ENCODE measurements around the gene PCBD1. TPM values are rescaled to one million over a fixed set of nuclear protein-coding genes. Genes with fewer than 3 reads are reported as not detected.

Gene PCBD1
- total and polyA plus RNA-seq, 2 donors from 2014 or later, result 90.1 to 371 TPM

- H3K27me3 ChIP-seq (ENCODE audit: control insufficient read depth, insufficient read depth, low read length), result no peaks in the 10 kb centered on the region
- no peak for TF ChIP-seq CTCF (IDR thresholded peaks at IDR 0.05; ENCODE audit: borderline replicate concordance, extremely low read depth, insufficient read depth)
- no peaks in the 10 kb centered on the region for H3K36me3 ChIP-seq (ENCODE audit: control insufficient read depth in 2 of 3, insufficient read depth in 3 of 3, low read length in 3 of 3)
- intact Hi-C loops (cut with DNase I), result no loop called here
- DNase-seq (no peak), FAIRE-seq (no peak)
- H3K27ac ChIP-seq (ENCODE audit: low read depth in 2 of 2, low read length in 2 of 2), result no peak overlapping the region
- H3K4me1 ChIP-seq (ENCODE audit: control insufficient read depth in 2 of 3, insufficient read depth in 2 of 3, low read depth in 1 of 3, low read length in 3 of 3), result peaks cover 0 to 5% (median 0%) of the 10 kb centered on the region in 3 donors
- H3K4me3 ChIP-seq (ENCODE audit: low read length in 3 of 3), result no peak overlapping the region
- no peaks in the 10 kb centered on the region for H3K9me3 ChIP-seq (ENCODE audit: control insufficient read depth in 2 of 3, insufficient read depth in 1 of 3, low read length in 3 of 3)
- H3K9ac ChIP-seq (ENCODE audit: low read length in 3 of 3), result no peak overlapping the region
Measured at GRCh38 chr10:70899096-70899495, 10.7 kb upstream of the PCBD1 start.

GRCh38 chr10:70898687-70899086 lies 10.3 kb upstream of the PCBD1 start:
- Histone ChIP-seq H3K27ac (ENCODE audit: low read depth in 2 of 2, low read length in 2 of 2) (no peak overlapping the region), H3K4me1 (ENCODE audit: control insufficient read depth in 2 of 3, insufficient read depth in 2 of 3, low read depth in 1 of 3, low read length in 3 of 3) (peaks cover 0 to 5% (median 0%) of the 10 kb centered on the region in 3 donors)

GRCh38 chr10:70896551-70896950 lies 8.2 kb upstream of the PCBD1 start:
- no peaks in the 10 kb centered on the region for H3K27me3 ChIP-seq (ENCODE audit: control insufficient read depth, insufficient read depth, low read length)
- H3K9me3 ChIP-seq (ENCODE audit: control insufficient read depth in 2 of 3, insufficient read depth in 1 of 3, low read length in 3 of 3), result no peaks in the 10 kb centered on the region
- H3K27ac ChIP-seq (ENCODE audit: low read depth in 2 of 2, low read length in 2 of 2), result no peak overlapping the region
- H3K4me1 ChIP-seq (ENCODE audit: control insufficient read depth in 2 of 3, insufficient read depth in 2 of 3, low read depth in 1 of 3, low read length in 3 of 3), result no peaks in the 10 kb centered on the region
- H3K36me3 ChIP-seq (ENCODE audit: control insufficient read depth in 2 of 3, insufficient read depth in 3 of 3, low read length in 3 of 3), result no peaks in the 10 kb centered on the region
- no peak for TF ChIP-seq CTCF (IDR thresholded peaks at IDR 0.05; ENCODE audit: borderline replicate concordance, extremely low read depth, insufficient read depth)
- intact Hi-C loops (cut with DNase I), result no loop called here
- no peak for DNase-seq
- H3K4me3 ChIP-seq (ENCODE audit: low read length in 3 of 3), result no peak overlapping the region
- no peak for FAIRE-seq
- H3K9ac ChIP-seq (ENCODE audit: low read length in 3 of 3), result no peak overlapping the region

More at GRCh38 chr10:70898687-70899086, 10.3 kb upstream of the PCBD1 start:
- intact Hi-C loops (cut with DNase I), result no loop called here
- no peak overlapping the region for H3K4me3 ChIP-seq (ENCODE audit: low read length in 3 of 3)
- no peaks in the 10 kb centered on the region for H3K36me3 ChIP-seq (ENCODE audit: control insufficient read depth in 2 of 3, insufficient read depth in 3 of 3, low read length in 3 of 3)
- no peak overlapping the region for H3K9ac ChIP-seq (ENCODE audit: low read length in 3 of 3)
- H3K27me3 ChIP-seq (ENCODE audit: control insufficient read depth, insufficient read depth, low read length), result no peaks in the 10 kb centered on the region
- DNase-seq (no peak), FAIRE-seq (no peak)
- H3K9me3 ChIP-seq (ENCODE audit: control insufficient read depth in 2 of 3, insufficient read depth in 1 of 3, low read length in 3 of 3), result no peaks in the 10 kb centered on the region
- no peak for TF ChIP-seq CTCF (IDR thresholded peaks at IDR 0.05; ENCODE audit: borderline replicate concordance, extremely low read depth, insufficient read depth)

- FAIRE-seq (no peak), DNase-seq (no peak)
- TF ChIP-seq CTCF (IDR thresholded peaks at IDR 0.05; ENCODE audit: borderline replicate concordance, extremely low read depth, insufficient read depth), result no peak
- H3K36me3 ChIP-seq (ENCODE audit: control insufficient read depth in 2 of 3, insufficient read depth in 3 of 3, low read length in 3 of 3), result no peaks in the 10 kb centered on the region
- no peak overlapping the region for H3K27ac ChIP-seq (ENCODE audit: low read depth in 2 of 2, low read length in 2 of 2)
- H3K9me3 ChIP-seq (ENCODE audit: control insufficient read depth in 2 of 3, insufficient read depth in 1 of 3, low read length in 3 of 3), result no peaks in the 10 kb centered on the region
- no peak overlapping the region for H3K9ac ChIP-seq (ENCODE audit: low read length in 3 of 3)
- intact Hi-C loops (cut with DNase I), result no loop called here
- no peak overlapping the region for H3K4me3 ChIP-seq (ENCODE audit: low read length in 3 of 3)
- peaks cover 0 to 6% (median 3%) of the 10 kb centered on the region in 3 donors for H3K4me1 ChIP-seq (ENCODE audit: control insufficient read depth in 2 of 3, insufficient read depth in 2 of 3, low read depth in 1 of 3, low read length in 3 of 3)
- H3K27me3 ChIP-seq (ENCODE audit: control insufficient read depth, insufficient read depth, low read length), result no peaks in the 10 kb centered on the region
Measured at GRCh38 chr10:70894416-70894815, 6.1 kb upstream of the PCBD1 start.
